ENCODE measurements around the gene PTN. TPM values are rescaled to one million over a fixed set of nuclear protein-coding genes. Genes with fewer than 3 reads are reported as not detected.
"Not testable (repeated sequence)": the region's sequence is repeated elsewhere in the genome, so short reads cannot be mapped to it uniquely, and the experiment has no call there.

Gene PTN
- total RNA-seq, 2 experiments from 2014 or later: not detected

DNA sequence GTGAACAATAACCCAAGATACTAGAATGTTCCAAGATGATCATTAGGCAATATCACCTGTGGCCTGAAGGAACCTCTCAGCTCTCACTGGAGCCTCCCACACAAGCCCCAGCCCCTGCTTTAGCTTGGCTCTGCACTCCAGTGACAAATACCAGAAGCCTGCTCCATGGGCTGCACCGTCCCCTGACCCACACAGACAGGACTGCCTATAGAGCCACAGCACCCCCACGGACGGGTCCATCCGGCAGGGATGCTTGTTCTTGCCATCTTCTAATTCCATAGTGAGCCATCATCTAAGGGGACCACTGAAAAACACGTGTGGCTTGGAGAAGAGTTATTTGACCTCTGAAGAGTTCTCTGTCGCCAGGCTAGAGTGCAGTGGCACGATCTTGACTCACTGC is 100.9 kb downstream of the PTN start:
- Mint-ChIP-seq H3K36me3 (ENCODE audit: low read depth) (no peaks in the 10 kb centered on the region), H3K4me1 (ENCODE audit: low read depth) (no peaks in the 10 kb centered on the region), H3K4me3 (no peak overlapping the region), H3K27ac (no peak overlapping the region), H3K9me3 (peaks cover 3% of the 10 kb centered on the region), H3K27me3 (no peaks in the 10 kb centered on the region)
- ChIA-PET POLR2A (no interaction called here), CTCF (no interaction called here)
- DNase-seq (no peak), ATAC-seq (no peak)
- TF ChIP-seq, protein P1, sequence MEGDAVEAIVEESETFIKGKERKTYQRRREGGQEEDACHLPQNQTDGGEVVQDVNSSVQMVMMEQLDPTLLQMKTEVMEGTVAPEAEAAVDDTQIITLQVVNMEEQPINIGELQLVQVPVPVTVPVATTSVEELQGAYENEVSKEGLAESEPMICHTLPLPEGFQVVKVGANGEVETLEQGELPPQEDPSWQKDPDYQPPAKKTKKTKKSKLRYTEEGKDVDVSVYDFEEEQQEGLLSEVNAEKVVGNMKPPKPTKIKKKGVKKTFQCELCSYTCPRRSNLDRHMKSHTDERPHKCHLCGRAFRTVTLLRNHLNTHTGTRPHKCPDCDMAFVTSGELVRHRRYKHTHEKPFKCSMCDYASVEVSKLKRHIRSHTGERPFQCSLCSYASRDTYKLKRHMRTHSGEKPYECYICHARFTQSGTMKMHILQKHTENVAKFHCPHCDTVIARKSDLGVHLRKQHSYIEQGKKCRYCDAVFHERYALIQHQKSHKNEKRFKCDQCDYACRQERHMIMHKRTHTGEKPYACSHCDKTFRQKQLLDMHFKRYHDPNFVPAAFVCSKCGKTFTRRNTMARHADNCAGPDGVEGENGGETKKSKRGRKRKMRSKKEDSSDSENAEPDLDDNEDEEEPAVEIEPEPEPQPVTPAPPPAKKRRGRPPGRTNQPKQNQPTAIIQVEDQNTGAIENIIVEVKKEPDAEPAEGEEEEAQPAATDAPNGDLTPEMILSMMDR (IDR thresholded peaks at IDR 0.05): no peak
- intact Hi-C loops (cut with micrococcal nuclease): no loop called here

DNA sequence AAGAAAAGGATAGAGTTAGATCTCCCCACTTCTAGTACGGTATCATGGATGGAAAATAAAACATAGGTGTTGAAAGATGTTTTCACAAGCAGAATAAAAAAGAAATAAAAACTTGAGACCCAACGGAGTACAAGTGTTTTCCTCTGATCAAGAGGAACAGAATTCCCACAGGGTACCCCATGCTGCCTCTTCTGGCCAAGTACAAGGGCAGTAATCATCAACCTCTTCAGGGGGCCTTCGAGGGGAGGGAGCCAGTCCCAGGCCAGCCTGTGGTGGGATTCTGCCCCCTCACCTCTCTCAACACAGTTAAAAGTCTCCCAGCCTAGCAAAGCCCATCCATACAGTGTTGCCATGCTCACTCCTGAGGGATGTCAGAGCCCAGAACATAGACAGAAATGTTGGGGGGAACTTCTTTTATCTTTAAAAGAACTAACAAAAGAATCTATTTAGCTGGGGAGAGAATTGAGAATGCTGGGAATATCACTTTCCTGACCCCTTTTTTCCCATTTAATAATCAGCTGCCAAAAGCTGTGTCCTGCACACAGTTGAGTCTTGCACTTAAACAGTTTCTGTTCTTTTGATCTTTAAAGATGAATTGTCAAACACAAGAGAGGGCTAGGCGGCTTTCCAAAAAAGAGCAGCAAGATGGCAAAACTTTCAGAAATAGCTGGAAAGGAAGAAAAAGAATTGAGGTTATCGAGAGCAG is 101.7 kb downstream of the PTN start:
- no peak for DNase-seq
- ChIA-PET POLR2A (interaction anchor here (0.8 kb wide), 1 partner anchor 1069 kb away, joined by 3 read pairs; no protein-coding TSS in a partner anchor), CTCF (no interaction called here)
- intact Hi-C loops (cut with micrococcal nuclease): no loop called here
- no peaks in the 10 kb centered on the region for H3K36me3 Mint-ChIP-seq (ENCODE audit: low read depth)
- no peak overlapping the region for H3K4me3 Mint-ChIP-seq
- no peak for ATAC-seq
- H3K27ac Mint-ChIP-seq: no peak overlapping the region
- H3K9me3 Mint-ChIP-seq: peaks cover 3% of the 10 kb centered on the region
- no peaks in the 10 kb centered on the region for H3K27me3 Mint-ChIP-seq
- TF ChIP-seq, protein P1 (IDR thresholded peaks at IDR 0.05): no peak
- no peaks in the 10 kb centered on the region for H3K4me1 Mint-ChIP-seq (ENCODE audit: low read depth)

DNA sequence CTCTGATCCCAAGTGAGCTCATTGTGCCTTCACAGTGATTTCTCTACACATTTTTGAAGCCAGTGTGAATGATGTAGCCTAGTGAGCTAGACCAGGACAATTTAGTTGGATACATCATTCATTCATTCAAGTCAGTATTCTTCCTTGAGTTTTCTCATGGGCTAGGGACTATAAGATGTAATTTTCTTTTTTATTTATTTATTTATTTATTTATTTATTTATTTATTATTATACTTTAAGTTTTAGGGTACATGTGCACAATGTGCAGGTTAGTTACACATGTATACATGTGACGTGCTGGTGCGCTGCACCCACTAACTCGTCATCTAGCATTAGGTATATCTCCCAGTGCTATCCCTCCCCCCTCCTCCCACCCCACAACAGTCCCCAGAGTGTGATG is 104.3 kb downstream of the PTN start:
- POLR2A ChIA-PET; CTCF ChIA-PET; H3K9me3 Mint-ChIP-seq; H3K27me3 Mint-ChIP-seq; H3K4me3 Mint-ChIP-seq; H3K27ac Mint-ChIP-seq; ATAC-seq; DNase-seq; H3K36me3 Mint-ChIP-seq (ENCODE audit: low read depth); intact Hi-C loops (cut with micrococcal nuclease); H3K4me1 Mint-ChIP-seq (ENCODE audit: low read depth): not testable (repeated sequence)

DNA sequence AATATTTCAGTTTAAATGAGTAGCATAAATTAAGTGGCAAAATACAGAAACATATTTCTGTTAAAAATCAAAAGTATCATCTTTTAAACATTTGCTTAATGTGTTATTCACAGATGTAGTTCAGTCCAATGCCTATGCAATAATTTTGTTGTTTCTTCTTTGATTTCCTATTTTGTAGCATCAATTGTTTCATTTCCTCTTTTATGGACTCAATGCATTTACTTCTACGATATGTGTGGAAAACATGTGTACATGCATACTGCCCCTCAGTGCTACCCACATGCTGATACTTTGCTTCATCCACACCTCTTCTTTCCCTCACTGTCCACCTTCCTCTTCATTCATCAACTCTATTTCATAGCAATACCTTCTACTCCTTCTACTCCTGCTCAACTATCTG is 108.1 kb downstream of the PTN start:
- no peak overlapping the region for H3K4me3 Mint-ChIP-seq
- no peaks in the 10 kb centered on the region for H3K36me3 Mint-ChIP-seq (ENCODE audit: low read depth)
- no peak for ATAC-seq
- CTCF ChIA-PET: no interaction called here
- POLR2A ChIA-PET: no interaction called here
- no peaks in the 10 kb centered on the region for H3K27me3 Mint-ChIP-seq
- peaks cover 11% of the 10 kb centered on the region for H3K9me3 Mint-ChIP-seq
- intact Hi-C loops (cut with micrococcal nuclease): no loop called here
- no peak overlapping the region for H3K27ac Mint-ChIP-seq
- DNase-seq: no peak
- TF ChIP-seq, protein P1 (IDR thresholded peaks at IDR 0.05): no peak
- no peaks in the 10 kb centered on the region for H3K4me1 Mint-ChIP-seq (ENCODE audit: low read depth)

DNA sequence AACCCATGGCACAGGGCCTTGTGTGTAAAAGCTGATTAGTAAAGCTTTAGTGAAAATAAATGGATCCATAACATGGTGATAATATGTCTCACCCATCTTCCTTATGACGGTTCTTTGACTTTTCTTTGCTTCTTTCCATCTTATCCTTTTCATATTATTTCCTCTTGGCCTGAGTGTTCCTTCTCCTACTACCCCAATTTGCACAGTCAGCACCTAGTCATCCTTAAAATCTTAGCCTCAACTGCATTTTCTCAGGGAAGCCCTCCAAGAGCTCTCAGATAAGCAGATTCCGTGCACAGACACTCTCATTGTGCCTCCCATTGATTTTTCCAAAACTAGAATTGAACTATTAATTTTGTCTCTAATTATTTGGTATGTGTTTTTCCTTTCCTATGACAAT is 112.4 kb downstream of the PTN start:
- no peaks in the 10 kb centered on the region for H3K4me1 Mint-ChIP-seq (ENCODE audit: low read depth)
- H3K27ac Mint-ChIP-seq: no peak overlapping the region
- TF ChIP-seq, protein P1 (IDR thresholded peaks at IDR 0.05): no peak
- H3K36me3 Mint-ChIP-seq (ENCODE audit: low read depth): no peaks in the 10 kb centered on the region
- intact Hi-C loops (cut with micrococcal nuclease): no loop called here
- ChIA-PET CTCF (no interaction called here), POLR2A (no interaction called here)
- no peaks in the 10 kb centered on the region for H3K27me3 Mint-ChIP-seq
- no peak overlapping the region for H3K4me3 Mint-ChIP-seq
- peaks cover 11% of the 10 kb centered on the region for H3K9me3 Mint-ChIP-seq
- DNase-seq (no peak), ATAC-seq (no peak)

All from activated CD8-positive, alpha-beta T cell treated with anti-CD3 and anti-CD28 coated beads for 36 hours (primary cell).